Keratinocyte (primary cell): ENCODE data around the gene AK2. TPM values are rescaled to one million over a fixed set of nuclear protein-coding genes. Genes with fewer than 3 reads are reported as not detected.

ENCODE experiments used
- DNase-seq: peaks from one replicate; pipeline ENCODE4 v3.0.0-alpha.2; 2011; ENCODE audit warnings: low read depth, missing footprints, low spot score
- FAIRE-seq: peaks from 2 replicates; lab custom pipeline; 2011; peaks lifted over from hg19 to GRCh38; lab: Jason Lieb, UNC
- H2AFZ ChIP-seq: 2 replicates; pipeline ENCODE4 v1.6.0; 2012; ENCODE audit warnings: low read length, control low read depth, inconsistent platforms; ENCODE audit not compliant: control insufficient read depth
- H3K27ac ChIP-seq: 2 replicates; pipeline ENCODE4 v1.5.1; 2011; ENCODE audit warnings: low read length; ENCODE audit not compliant: control insufficient read depth, insufficient read depth
- H3K27me3 ChIP-seq: 3 replicates; pipeline ENCODE4 v1.6.0; 2011; ENCODE audit warnings: low read length; ENCODE audit not compliant: control insufficient read depth, insufficient read depth; ENCODE audit errors: extremely low read depth
- H3K36me3 ChIP-seq, 2 experiments: 2 replicates in 1 of 2; 3 replicates in 1 of 2; pipeline ENCODE4 v1.5.1; 2011; ENCODE audit warnings: low read length in 2 of 2, mild to moderate bottlenecking in 1 of 2; ENCODE audit not compliant: control insufficient read depth in 2 of 2, insufficient read depth in 2 of 2; ENCODE audit errors: extremely low read depth in 1 of 2
- H3K4me1 ChIP-seq: 3 replicates; pipeline ENCODE4 v1.5.1; 2011; ENCODE audit warnings: low read length; ENCODE audit not compliant: control insufficient read depth, insufficient read depth; ENCODE audit errors: extremely low read depth
- H3K4me2 ChIP-seq: 3 replicates; pipeline ENCODE4 v1.6.0; 2011; ENCODE audit warnings: low read depth, low read length; ENCODE audit not compliant: control insufficient read depth, insufficient read depth; ENCODE audit errors: extremely low read depth
- H3K4me3 ChIP-seq, 3 experiments: fragments of 200-600 bp in 1 of 3; sonication (generic) in 1 of 3; 2 replicates in 2 of 3; 3 replicates in 1 of 3; pipeline ENCODE4 v1.5.1; 2011 to 2016; ENCODE audit warnings: low read length in 3 of 3, mild to moderate bottlenecking in 3 of 3, control low read depth in 2 of 3, inconsistent platforms in 1 of 3, low read depth in 1 of 3, mixed read lengths in 1 of 3, mixed run types in 1 of 3, moderate library complexity in 1 of 3; ENCODE audit not compliant: control insufficient read depth in 2 of 3, insufficient read depth in 2 of 3; ENCODE audit errors: extremely low read depth in 1 of 3
- H3K79me2 ChIP-seq: 2 replicates; pipeline ENCODE4 v1.6.0; 2012; ENCODE audit warnings: low read length; ENCODE audit not compliant: control insufficient read depth, insufficient read depth
- H3K9ac ChIP-seq: 3 replicates; pipeline ENCODE4 v1.6.0; 2011; ENCODE audit warnings: low read length; ENCODE audit not compliant: control insufficient read depth, insufficient read depth; ENCODE audit errors: extremely low read depth
- H3K9me1 ChIP-seq: 3 replicates; pipeline ENCODE4 v1.6.0; 2011; ENCODE audit warnings: low read length; ENCODE audit not compliant: control insufficient read depth, insufficient read depth; ENCODE audit errors: extremely low read depth
- H3K9me3 ChIP-seq: 2 replicates; pipeline ENCODE4 v1.5.1; 2012; ENCODE audit warnings: low read depth, low read length; ENCODE audit not compliant: control insufficient read depth
- H4K20me1 ChIP-seq: 3 replicates; pipeline ENCODE4 v1.6.0; 2011; ENCODE audit warnings: low read length; ENCODE audit not compliant: control insufficient read depth, insufficient read depth; ENCODE audit errors: extremely low read depth
- CTCF ChIP-seq, 3 experiments: IDR thresholded peaks in 1 of 3; conservative IDR thresholded peaks in 1 of 3; optimal IDR thresholded peaks in 1 of 3; 2 replicates in 2 of 3; 3 replicates in 1 of 3; pipeline versions ENCODE3 to v1.5.1; 2011; ENCODE audit warnings: low read length in 3 of 3, mild to moderate bottlenecking in 3 of 3, moderate library complexity in 2 of 3, control low read depth in 1 of 3, inconsistent platforms in 1 of 3; ENCODE audit not compliant: insufficient read depth in 2 of 3; ENCODE audit errors: extremely low read depth in 1 of 3
- EZH2 ChIP-seq: IDR thresholded peaks from one replicate; pipeline ENCODE4 v1.6.1; 2012; ENCODE audit warnings: inconsistent platforms, mild to moderate bottlenecking, low read length, moderate library complexity
- dilution Hi-C: fragments of 300-500 bp; cut with MboI; formaldehyde crosslinking; loops from one replicate; pipeline ENCODE4 v1.7.0; 2020; ENCODE audit warnings: low sequenced_read_pairs; ENCODE audit not compliant: extremely low pct_ligation_motif_present
- polyA plus RNA-seq, 5 experiments: library from polyadenylated mRNA; depleted of rRNA in 3 of 5; stranded (reverse) in 3 of 5; stranded (forward) in 1 of 5; unstranded in 1 of 5; fragments of >200 nt; gene quantifications; 1 replicate in 1 of 5; 2 replicates in 3 of 5; 3 replicates in 1 of 5; pipeline versions ENCODE4 v1.2.1 to v1.2.3, GENCODE V29; 2011 to 2012; ENCODE audit warnings: missing spikeins in 2 of 5, low read depth in 1 of 5, low replicate concordance in 1 of 5

AK2 gene
- polyA plus RNA-seq, 1 donor (not counting 4 experiments of a cell fraction or from before 2014, with no cell fraction given), result 258 TPM

GRCh38 chr1:33000427-33001026, 36.2 kb downstream of the AK2 start:
- H3K27ac ChIP-seq, result no peak overlapping the region
- no peak for FAIRE-seq

GRCh38 chr1:32998997-32999396, 37.7 kb downstream of the AK2 start:
- H3K4me3 ChIP-seq, result no peak overlapping the region
- DNase-seq (no peak), FAIRE-seq (no peak)
- no peak overlapping the region for H3K27ac ChIP-seq
- dilution Hi-C loops, result no loop called here
- no peaks in the 10 kb centered on the region for H3K27me3 ChIP-seq
- no peaks in the 10 kb centered on the region for H4K20me1 ChIP-seq
- H3K9me3 ChIP-seq, result no peaks in the 10 kb centered on the region
- H2AFZ ChIP-seq, result no peak overlapping the region
- H3K36me3 ChIP-seq, result peaks cover 0 to 7% of the 10 kb centered on the region in 2 experiments
- H3K9ac ChIP-seq, result no peak overlapping the region
- no peak overlapping the region for H3K4me2 ChIP-seq
- H3K79me2 ChIP-seq, result no peaks in the 10 kb centered on the region
- H3K9me1 ChIP-seq, result no peaks in the 10 kb centered on the region
- TF ChIP-seq CTCF (optimal IDR thresholded peaks at IDR 0.05 in 1 of 3, IDR thresholded peaks at IDR 0.05 in 1 of 3, conservative IDR thresholded peaks at IDR 0.05 in 1 of 3; ENCODE audit: extremely low read depth in 1 of 3, insufficient read depth in 2 of 3, low read length in 3 of 3) (no peak), EZH2 (no peak)
- H3K4me1 ChIP-seq, result peaks cover 10% of the 10 kb centered on the region

More at GRCh38 chr1:33000427-33001026, 36.2 kb downstream of the AK2 start:
- Histone ChIP-seq H3K9ac (no peak overlapping the region), H2AFZ (no peak overlapping the region), H3K36me3 (peaks cover 0 to 7% of the 10 kb centered on the region in 2 experiments), H3K9me3 (no peaks in the 10 kb centered on the region), H3K27me3 (no peaks in the 10 kb centered on the region), H3K4me3 (no peak overlapping the region), H4K20me1 (no peaks in the 10 kb centered on the region), H3K79me2 (no peaks in the 10 kb centered on the region), H3K4me1 (peaks cover 24% of the 10 kb centered on the region), H3K9me1 (no peaks in the 10 kb centered on the region), H3K4me2 (no peak overlapping the region)
- TF ChIP-seq EZH2 (no peak), CTCF (optimal IDR thresholded peaks at IDR 0.05 in 1 of 3, IDR thresholded peaks at IDR 0.05 in 1 of 3, conservative IDR thresholded peaks at IDR 0.05 in 1 of 3; ENCODE audit: extremely low read depth in 1 of 3, insufficient read depth in 2 of 3, low read length in 3 of 3) (no peak)
- dilution Hi-C loops, result no loop called here
- no peak for DNase-seq
